LNCAP (cell line): ENCODE results near the gene CACNG4.

Source experiments
- CTCF ChIP-seq: fragments of 450-650 bp; IDR thresholded peaks from 2 replicates; pipeline ENCODE4 v1.5.1; 2017; ENCODE audit warnings: mild to moderate bottlenecking

The CACNG4 gene

GRCh38 chr17:67080804-67081203, 116.3 kb downstream of the CACNG4 start:
- no peak for TF ChIP-seq CTCF

- no peak for TF ChIP-seq CTCF
Observed at GRCh38 chr17:67082107-67082506, 117.6 kb downstream of the CACNG4 start.
